ENCODE data around the gene TCTN1.

GRCh38 chr12:110581931-110582275 is 32.0 kb upstream of the TCTN1 start:
- no peak for TF ChIP-seq CTCF (IDR thresholded peaks at IDR 0.05)
- TF ChIP-seq POLR2A (IDR thresholded peaks at IDR 0.05): no peak

Measured in right lobe of liver (tissue), 4 donors.